DND-41 (cell line): ENCODE data around the gene LTBP2.

ENCODE experiments used
- EZH2 ChIP-seq: IDR thresholded peaks from 3 replicates; pipeline ENCODE4 v1.6.1; 2012; ENCODE audit warnings: borderline replicate concordance, low read depth, mild to moderate bottlenecking, moderate library complexity, low read length, inconsistent platforms; ENCODE audit not compliant: severe bottlenecking
- TF ChIP-seq, protein P1 (sequence below): IDR thresholded peaks from 2 replicates; pipeline ENCODE4 v1.5.1; 2012; ENCODE audit warnings: borderline replicate concordance, low read length, moderate library complexity, mild to moderate bottlenecking; ENCODE audit not compliant: poor library complexity, severe bottlenecking; ENCODE audit errors: extremely low read depth

DNA sequence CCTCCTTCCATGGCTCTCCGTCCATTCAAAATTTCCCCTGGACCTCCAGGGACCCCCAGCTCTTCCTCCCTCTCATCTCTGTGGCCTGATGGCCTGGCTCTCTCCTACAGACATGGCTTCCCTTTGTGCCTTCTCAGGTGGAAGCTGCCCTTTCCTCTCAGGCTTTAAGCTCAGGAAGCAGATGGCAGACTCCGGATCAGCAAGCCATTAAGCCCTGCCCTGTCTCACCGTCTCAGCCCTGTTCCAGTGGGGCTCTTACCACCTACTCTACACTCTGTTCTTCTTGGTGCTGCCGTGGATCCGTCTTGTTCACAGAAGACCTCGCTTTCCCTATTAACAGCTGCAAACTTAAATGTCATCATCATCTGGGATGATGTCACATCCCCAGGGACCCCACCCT is 152.1 kb downstream of the LTBP2 start:
- TF ChIP-seq, protein P1, sequence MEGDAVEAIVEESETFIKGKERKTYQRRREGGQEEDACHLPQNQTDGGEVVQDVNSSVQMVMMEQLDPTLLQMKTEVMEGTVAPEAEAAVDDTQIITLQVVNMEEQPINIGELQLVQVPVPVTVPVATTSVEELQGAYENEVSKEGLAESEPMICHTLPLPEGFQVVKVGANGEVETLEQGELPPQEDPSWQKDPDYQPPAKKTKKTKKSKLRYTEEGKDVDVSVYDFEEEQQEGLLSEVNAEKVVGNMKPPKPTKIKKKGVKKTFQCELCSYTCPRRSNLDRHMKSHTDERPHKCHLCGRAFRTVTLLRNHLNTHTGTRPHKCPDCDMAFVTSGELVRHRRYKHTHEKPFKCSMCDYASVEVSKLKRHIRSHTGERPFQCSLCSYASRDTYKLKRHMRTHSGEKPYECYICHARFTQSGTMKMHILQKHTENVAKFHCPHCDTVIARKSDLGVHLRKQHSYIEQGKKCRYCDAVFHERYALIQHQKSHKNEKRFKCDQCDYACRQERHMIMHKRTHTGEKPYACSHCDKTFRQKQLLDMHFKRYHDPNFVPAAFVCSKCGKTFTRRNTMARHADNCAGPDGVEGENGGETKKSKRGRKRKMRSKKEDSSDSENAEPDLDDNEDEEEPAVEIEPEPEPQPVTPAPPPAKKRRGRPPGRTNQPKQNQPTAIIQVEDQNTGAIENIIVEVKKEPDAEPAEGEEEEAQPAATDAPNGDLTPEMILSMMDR: no peak
- TF ChIP-seq EZH2: no peak
